HCT116 (cell line): ENCODE measurements around the gene PLP1. TPM values are rescaled to one million over a fixed set of nuclear protein-coding genes. Genes with fewer than 3 reads are reported as not detected.

Experiments
- ATAC-seq: fragments of 200-7000 bp; cut with Tn5 transposase; 2 replicates; pipeline ENCODE4 v1.9.1; 2020; ENCODE audit warnings: mild to moderate bottlenecking, moderate library complexity
- BruUV-seq: library from RNA; stranded (reverse); fragments of 400-500 nt; replicated peaks from 2 replicates; lab custom pipeline; 2021; lab: Mats Ljungman, UMichigan
- CTCF ChIA-PET: fragments of 300-600 bp; sonication (Branson Sonifier 250); formaldehyde crosslinking; loops from one replicate; lab custom pipeline; 2021; ENCODE audit warnings: antibody characterized with exemption; lab: Charles Lee
- POLR2A ChIA-PET: fragments of 300-600, 350-600 bp; sonication (Branson Sonifier 250); formaldehyde crosslinking; loops from one replicate; lab custom pipeline; 2021; ENCODE audit warnings: antibody characterized with exemption; lab: Charles Lee
- RAD21 ChIA-PET, 2 experiments: fragments of 300-600 bp; sonication (Branson Sonifier 250); formaldehyde crosslinking; loops; one replicate each; lab custom pipeline; 2023; ENCODE audit warnings: low total read pairs in 2 of 2; ENCODE audit not compliant: uncharacterized antibody in 2 of 2, unreplicated experiment in 2 of 2, low non-redundant PET in 1 of 2; lab: Charles Lee
- DNase-seq: peaks from one replicate; pipeline ENCODE4 v3.0.0-alpha.2; 2010; ENCODE audit warnings: low read depth, low spot score
- H2AFZ ChIP-seq: fragments of 200-600 bp; shearing (Covaris generic), sonication (generic); 2 replicates; pipeline ENCODE4 v1.6.1; 2017; ENCODE audit warnings: low read depth, mixed run types, mixed read lengths, antibody characterized with exemption, low read length; ENCODE audit not compliant: poor library complexity, severe bottlenecking
- H3K27ac ChIP-seq: 2 replicates; pipeline ENCODE4 v1.5.1; 2012; ENCODE audit warnings: low read depth, low read length
- H3K27me3 ChIP-seq: fragments of 200-600 bp; sonication (generic); 2 replicates; pipeline ENCODE4 v1.6.1; 2016; ENCODE audit warnings: mixed run types, low read length, mixed read lengths; ENCODE audit not compliant: insufficient read depth
- H3K36me3 ChIP-seq, 2 experiments: fragments of 200-500 bp in 1 of 2; fragments of 200-600 bp in 1 of 2; sonication (Bioruptor generic) in 1 of 2; sonication (generic) in 1 of 2; 2 replicates each; pipeline versions ENCODE4 v1.5.1 to v1.6.1; 2014 to 2016; ENCODE audit warnings: low read length in 2 of 2, inconsistent platforms in 1 of 2, mixed read lengths in 1 of 2, mixed run types in 1 of 2; ENCODE audit not compliant: insufficient read depth in 2 of 2, control insufficient read depth in 1 of 2
- H3K4me1 ChIP-seq, 2 experiments: fragments of 200-600 bp in 1 of 2; sonication (generic) in 1 of 2; 2 replicates each; pipeline versions ENCODE4 v1.5.1 to v1.6.1; 2012 to 2017; ENCODE audit warnings: low read length in 2 of 2, inconsistent platforms in 1 of 2, mild to moderate bottlenecking in 1 of 2, mixed read lengths in 1 of 2, mixed run types in 1 of 2, moderate library complexity in 1 of 2; ENCODE audit not compliant: insufficient read depth in 2 of 2, control insufficient read depth in 1 of 2
- H3K4me2 ChIP-seq: fragments of 200-600 bp; sonication (generic); 2 replicates; pipeline ENCODE4 v1.6.1; 2017; ENCODE audit warnings: mixed run types, low read length, mixed read lengths
- H3K4me3 ChIP-seq, 2 experiments: fragments of 200-600 bp in 1 of 2; sonication (generic) in 1 of 2; replicated peaks in 1 of 2; 2 replicates each; pipeline ENCODE4 v1.5.1; 2011 to 2016; ENCODE audit warnings: low read length in 2 of 2, control low read depth in 1 of 2, low read depth in 1 of 2, mild to moderate bottlenecking in 1 of 2, mixed read lengths in 1 of 2, mixed run types in 1 of 2
- H3K79me2 ChIP-seq: fragments of 200-600 bp; sonication (generic); 2 replicates; pipeline ENCODE4 v1.6.1; 2017; ENCODE audit warnings: mild to moderate bottlenecking, mixed run types, low read length, moderate library complexity, mixed read lengths; ENCODE audit not compliant: insufficient read depth
- H3K9ac ChIP-seq: fragments of 200-600 bp; sonication (generic); 2 replicates; pipeline ENCODE4 v1.6.1; 2016; ENCODE audit warnings: low read length, mixed read lengths
- H3K9me2 ChIP-seq: fragments of 200-600 bp; sonication (generic), shearing (Covaris generic); 2 replicates; pipeline ENCODE4 v1.6.1; 2017; ENCODE audit warnings: mixed run types, mild to moderate bottlenecking, moderate library complexity; ENCODE audit not compliant: insufficient read depth
- H3K9me3 ChIP-seq, 2 experiments: fragments of 200-500 bp in 1 of 2; fragments of 200-600 bp in 1 of 2; sonication (Bioruptor generic) in 1 of 2; sonication (generic) in 1 of 2; 2 replicates each; pipeline ENCODE4 v1.6.1; 2014 to 2017; ENCODE audit warnings: low read length in 2 of 2, mixed read lengths in 2 of 2, inconsistent platforms in 1 of 2, low read depth in 1 of 2, mild to moderate bottlenecking in 1 of 2, mixed run types in 1 of 2, moderate library complexity in 1 of 2; ENCODE audit not compliant: control insufficient read depth in 1 of 2, insufficient read depth in 1 of 2
- H4K20me1 ChIP-seq: fragments of 200-600 bp; sonication (generic), shearing (Covaris generic); 2 replicates; pipeline ENCODE4 v1.6.1; 2017; ENCODE audit warnings: mixed run types, mild to moderate bottlenecking, moderate library complexity; ENCODE audit not compliant: insufficient read depth
- EGR1 ChIP-seq: IDR thresholded peaks from 2 replicates; pipeline ENCODE4 v1.6.1; 2012; ENCODE audit warnings: low read depth
- ELF1 ChIP-seq: IDR thresholded peaks from 2 replicates; pipeline ENCODE4 v1.6.1; 2012; ENCODE audit warnings: low read depth, borderline replicate concordance
- EZH2 ChIP-seq: fragments of 200-600 bp; sonication (generic); IDR thresholded peaks from 2 replicates; pipeline ENCODE4 v1.6.1; 2017; ENCODE audit warnings: antibody characterized with exemption, mixed run types
- EZH2phosphoT487 ChIP-seq: fragments of 200-600 bp; IDR thresholded peaks from 2 replicates; pipeline ENCODE4 v1.6.1; 2018; ENCODE audit warnings: antibody characterized with exemption, borderline replicate concordance
- FOSL1 ChIP-seq: IDR thresholded peaks from 2 replicates; pipeline ENCODE4 v1.6.1; 2012; ENCODE audit warnings: low read depth
- POLR2AphosphoS5 ChIP-seq: IDR thresholded peaks from 2 replicates; pipeline ENCODE4 v1.6.1; 2011; ENCODE audit warnings: mild to moderate bottlenecking, low read depth, low read length, moderate library complexity
- RAD21 ChIP-seq: IDR thresholded peaks from 2 replicates; pipeline ENCODE4 v1.6.1; 2012; ENCODE audit warnings: low read depth, mild to moderate bottlenecking
- SIN3A ChIP-seq: IDR thresholded peaks from 2 replicates; pipeline ENCODE4 v1.6.1; 2012; ENCODE audit warnings: low read depth
- SP1 ChIP-seq: IDR thresholded peaks from 2 replicates; pipeline ENCODE4 v1.6.1; 2012; ENCODE audit warnings: low read depth
- SRF ChIP-seq: IDR thresholded peaks from 2 replicates; pipeline ENCODE4 v1.6.1; 2012; ENCODE audit warnings: low read depth
- TCF7L2 ChIP-seq: IDR thresholded peaks from 2 replicates; pipeline ENCODE4 v1.7.0; 2011; ENCODE audit warnings: borderline replicate concordance, inconsistent platforms; ENCODE audit not compliant: insufficient read depth, insufficient read length; ENCODE audit errors: extremely low read depth
- intact Hi-C: fragments of 100-400 bp; cut with micrococcal nuclease; formaldehyde crosslinking; loops from 2 replicates; pipeline ENCODE4 v1.10.0; 2022
- total RNA-seq: library from RNA; stranded (reverse); gene quantifications from one replicate; pipeline ENCODE4 v1.2.1, GENCODE V29; 2021; ENCODE audit not compliant: unreplicated experiment
- TF ChIP-seq, protein P1 (sequence below): IDR thresholded peaks from 2 replicates; pipeline ENCODE4 v1.6.1; 2012
- TF ChIP-seq, protein P2 (sequence below): IDR thresholded peaks from 2 replicates; pipeline ENCODE4 v1.6.1; 2012; ENCODE audit warnings: low read depth
- TF ChIP-seq, protein P3 (sequence below): IDR thresholded peaks from 2 replicates; pipeline ENCODE4 v1.6.1; 2011; ENCODE audit warnings: mild to moderate bottlenecking, low read length, moderate library complexity; ENCODE audit not compliant: insufficient replicate concordance; ENCODE audit errors: extremely low read depth

The PLP1 gene
- total RNA-seq, 1 experiment from 2014 or later = not detected

DNA sequence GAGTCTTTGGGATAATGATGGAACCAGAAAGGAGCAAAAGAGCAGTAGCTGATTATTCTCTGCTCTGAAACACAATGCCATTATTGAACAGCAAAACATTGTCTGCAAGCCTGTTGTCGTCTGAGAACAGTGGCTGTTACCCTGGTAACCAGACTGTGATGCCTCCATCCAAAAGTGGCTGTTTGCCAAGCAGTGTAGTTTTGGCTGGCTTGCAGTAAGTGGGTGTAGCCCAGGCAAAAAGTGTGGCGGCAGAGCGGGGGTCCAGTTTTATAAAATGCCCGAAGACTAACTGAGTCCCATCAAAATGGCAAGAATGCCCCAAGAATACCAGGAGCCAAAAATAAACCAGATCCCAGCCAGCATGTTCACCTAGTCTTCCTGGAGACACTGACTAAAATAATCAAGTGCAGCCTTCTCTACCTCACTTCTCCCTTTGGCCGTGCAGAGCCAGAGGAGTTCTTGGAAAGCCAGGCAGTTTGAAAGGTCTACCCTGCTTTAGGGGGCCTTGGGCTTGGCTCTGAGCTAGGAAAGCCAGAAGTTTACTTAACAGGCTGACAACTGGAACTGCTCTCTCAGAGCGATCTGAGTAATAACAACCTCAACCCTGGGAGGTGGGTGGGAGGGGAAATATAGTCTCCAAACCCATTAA, 2.6 kb downstream of the PLP1 start:
- Histone ChIP-seq H3K4me3 (no peak overlapping the region), H3K4me2 (no peak overlapping the region), H3K36me3 (no peaks in the 10 kb centered on the region), H3K4me1 (no peaks in the 10 kb centered on the region), H3K9ac (no peak overlapping the region), H3K27ac (no peak overlapping the region), H2AFZ (no peak overlapping the region), H4K20me1 (no peaks in the 10 kb centered on the region), H3K79me2 (no peaks in the 10 kb centered on the region), H3K9me3 (no peaks in the 10 kb centered on the region), H3K27me3 (peaks cover 18% of the 10 kb centered on the region; the same call in 1 of the 2 replicates), H3K9me2 (no peaks in the 10 kb centered on the region)
- no peak for TF ChIP-seq SRF
- TF ChIP-seq POLR2AphosphoS5 = no peak
- ChIA-PET CTCF (no interaction called here), POLR2A (no interaction called here), RAD21 (no interaction called here)
- DNase-seq (no peak), ATAC-seq (no peak)
- intact Hi-C loops = no loop called here
- BruUV-seq = no TSS peak

DNA sequence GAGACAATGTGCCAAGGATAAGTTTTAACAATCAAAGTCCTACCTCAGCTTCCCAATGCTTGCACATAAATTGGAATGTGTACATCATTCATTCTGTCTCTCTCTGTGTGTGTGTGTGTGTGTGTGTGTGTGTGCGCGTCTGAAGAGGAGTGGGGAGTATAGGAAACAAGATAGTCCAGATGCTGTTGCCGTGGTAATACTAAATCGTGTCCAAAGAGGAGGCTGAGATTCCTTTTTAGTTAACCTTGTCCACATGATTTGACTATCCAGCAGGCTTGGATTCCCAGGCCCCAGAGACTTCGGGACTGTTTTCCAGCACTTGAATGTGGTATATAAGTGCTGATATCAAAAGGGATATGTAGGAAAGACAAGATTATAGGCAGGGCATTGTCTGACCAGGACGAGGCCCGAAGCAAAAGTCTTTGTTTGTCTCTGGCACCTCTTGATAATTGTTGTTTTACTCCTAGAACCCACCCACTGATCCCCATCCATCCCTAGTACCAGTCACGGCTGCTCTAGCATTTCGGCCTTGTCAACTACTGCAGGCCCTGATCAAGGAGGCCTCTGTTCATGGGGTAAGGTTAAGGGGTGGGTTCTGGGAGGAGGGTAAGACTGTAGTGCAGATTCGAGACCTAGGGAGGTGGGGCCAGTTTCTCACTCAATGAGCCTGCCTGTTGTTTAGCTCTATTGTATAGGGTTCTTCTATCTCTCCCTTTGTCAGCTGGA, 3.9 kb downstream of the PLP1 start:
- Histone ChIP-seq H3K4me2 (no peak overlapping the region), H3K36me3 (no peaks in the 10 kb centered on the region), H4K20me1 (no peaks in the 10 kb centered on the region), H3K4me1 (no peaks in the 10 kb centered on the region), H3K79me2 (no peaks in the 10 kb centered on the region), H3K27me3 (peaks cover 8% of the 10 kb centered on the region; the same call in 1 of the 2 replicates), H3K27ac (no peak overlapping the region), H2AFZ (no peak overlapping the region), H3K9me3 (no peaks in the 10 kb centered on the region), H3K9me2 (no peaks in the 10 kb centered on the region), H3K4me3 (no peak overlapping the region), H3K9ac (no peak overlapping the region)
- no peak for DNase-seq
- POLR2A ChIA-PET = no interaction called here
- RAD21 ChIA-PET = no interaction called here
- intact Hi-C loops = no loop called here
- BruUV-seq = no TSS peak
- CTCF ChIA-PET = no interaction called here
- no peak for ATAC-seq
- TF ChIP-seq SP1 (no peak), EZH2phosphoT487 (no peak), TCF7L2 (no peak), EGR1 (no peak), SIN3A (no peak), POLR2AphosphoS5 (no peak), FOSL1 (no peak), EZH2 (no peak), RAD21 (no peak), ELF1 (no peak)
- TF ChIP-seq, protein P1, sequence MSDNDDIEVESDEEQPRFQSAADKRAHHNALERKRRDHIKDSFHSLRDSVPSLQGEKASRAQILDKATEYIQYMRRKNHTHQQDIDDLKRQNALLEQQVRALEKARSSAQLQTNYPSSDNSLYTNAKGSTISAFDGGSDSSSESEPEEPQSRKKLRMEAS = no peak
- TF ChIP-seq, protein P2, sequence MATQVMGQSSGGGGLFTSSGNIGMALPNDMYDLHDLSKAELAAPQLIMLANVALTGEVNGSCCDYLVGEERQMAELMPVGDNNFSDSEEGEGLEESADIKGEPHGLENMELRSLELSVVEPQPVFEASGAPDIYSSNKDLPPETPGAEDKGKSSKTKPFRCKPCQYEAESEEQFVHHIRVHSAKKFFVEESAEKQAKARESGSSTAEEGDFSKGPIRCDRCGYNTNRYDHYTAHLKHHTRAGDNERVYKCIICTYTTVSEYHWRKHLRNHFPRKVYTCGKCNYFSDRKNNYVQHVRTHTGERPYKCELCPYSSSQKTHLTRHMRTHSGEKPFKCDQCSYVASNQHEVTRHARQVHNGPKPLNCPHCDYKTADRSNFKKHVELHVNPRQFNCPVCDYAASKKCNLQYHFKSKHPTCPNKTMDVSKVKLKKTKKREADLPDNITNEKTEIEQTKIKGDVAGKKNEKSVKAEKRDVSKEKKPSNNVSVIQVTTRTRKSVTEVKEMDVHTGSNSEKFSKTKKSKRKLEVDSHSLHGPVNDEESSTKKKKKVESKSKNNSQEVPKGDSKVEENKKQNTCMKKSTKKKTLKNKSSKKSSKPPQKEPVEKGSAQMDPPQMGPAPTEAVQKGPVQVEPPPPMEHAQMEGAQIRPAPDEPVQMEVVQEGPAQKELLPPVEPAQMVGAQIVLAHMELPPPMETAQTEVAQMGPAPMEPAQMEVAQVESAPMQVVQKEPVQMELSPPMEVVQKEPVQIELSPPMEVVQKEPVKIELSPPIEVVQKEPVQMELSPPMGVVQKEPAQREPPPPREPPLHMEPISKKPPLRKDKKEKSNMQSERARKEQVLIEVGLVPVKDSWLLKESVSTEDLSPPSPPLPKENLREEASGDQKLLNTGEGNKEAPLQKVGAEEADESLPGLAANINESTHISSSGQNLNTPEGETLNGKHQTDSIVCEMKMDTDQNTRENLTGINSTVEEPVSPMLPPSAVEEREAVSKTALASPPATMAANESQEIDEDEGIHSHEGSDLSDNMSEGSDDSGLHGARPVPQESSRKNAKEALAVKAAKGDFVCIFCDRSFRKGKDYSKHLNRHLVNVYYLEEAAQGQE = no peak
- TF ChIP-seq, protein P3, sequence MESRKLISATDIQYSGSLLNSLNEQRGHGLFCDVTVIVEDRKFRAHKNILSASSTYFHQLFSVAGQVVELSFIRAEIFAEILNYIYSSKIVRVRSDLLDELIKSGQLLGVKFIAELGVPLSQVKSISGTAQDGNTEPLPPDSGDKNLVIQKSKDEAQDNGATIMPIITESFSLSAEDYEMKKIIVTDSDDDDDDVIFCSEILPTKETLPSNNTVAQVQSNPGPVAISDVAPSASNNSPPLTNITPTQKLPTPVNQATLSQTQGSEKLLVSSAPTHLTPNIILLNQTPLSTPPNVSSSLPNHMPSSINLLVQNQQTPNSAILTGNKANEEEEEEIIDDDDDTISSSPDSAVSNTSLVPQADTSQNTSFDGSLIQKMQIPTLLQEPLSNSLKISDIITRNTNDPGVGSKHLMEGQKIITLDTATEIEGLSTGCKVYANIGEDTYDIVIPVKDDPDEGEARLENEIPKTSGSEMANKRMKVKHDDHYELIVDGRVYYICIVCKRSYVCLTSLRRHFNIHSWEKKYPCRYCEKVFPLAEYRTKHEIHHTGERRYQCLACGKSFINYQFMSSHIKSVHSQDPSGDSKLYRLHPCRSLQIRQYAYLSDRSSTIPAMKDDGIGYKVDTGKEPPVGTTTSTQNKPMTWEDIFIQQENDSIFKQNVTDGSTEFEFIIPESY = no peak
